ENCODE data around the gene TPSD1.
"Not testable (repeated sequence)": the region's sequence is repeated elsewhere in the genome, so short reads cannot be mapped to it uniquely, and the experiment has no call there.

Gene TPSD1

DNA sequence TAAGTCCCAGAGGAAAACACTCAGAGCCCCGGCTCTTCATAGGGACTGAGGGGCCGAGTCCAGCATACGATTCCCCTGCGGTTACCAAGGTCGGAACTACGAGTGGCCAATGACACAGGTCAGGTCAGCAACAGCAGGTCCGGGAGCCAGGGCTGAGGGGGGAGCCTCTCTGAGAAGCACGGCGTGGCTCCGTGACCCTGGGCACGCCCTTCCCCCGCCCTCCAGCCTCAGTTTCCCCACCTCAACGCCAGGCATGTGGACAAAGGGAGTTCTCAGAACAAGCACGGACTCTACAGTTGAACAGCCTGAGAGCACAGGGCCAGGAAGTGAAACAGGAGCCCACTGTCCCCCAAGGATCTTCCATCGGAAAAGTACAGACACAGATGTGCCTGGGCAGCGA lies 25.6 kb downstream of the TPSD1 start:
- DNase-seq (ENCODE audit: low read depth): no peak

DNA sequence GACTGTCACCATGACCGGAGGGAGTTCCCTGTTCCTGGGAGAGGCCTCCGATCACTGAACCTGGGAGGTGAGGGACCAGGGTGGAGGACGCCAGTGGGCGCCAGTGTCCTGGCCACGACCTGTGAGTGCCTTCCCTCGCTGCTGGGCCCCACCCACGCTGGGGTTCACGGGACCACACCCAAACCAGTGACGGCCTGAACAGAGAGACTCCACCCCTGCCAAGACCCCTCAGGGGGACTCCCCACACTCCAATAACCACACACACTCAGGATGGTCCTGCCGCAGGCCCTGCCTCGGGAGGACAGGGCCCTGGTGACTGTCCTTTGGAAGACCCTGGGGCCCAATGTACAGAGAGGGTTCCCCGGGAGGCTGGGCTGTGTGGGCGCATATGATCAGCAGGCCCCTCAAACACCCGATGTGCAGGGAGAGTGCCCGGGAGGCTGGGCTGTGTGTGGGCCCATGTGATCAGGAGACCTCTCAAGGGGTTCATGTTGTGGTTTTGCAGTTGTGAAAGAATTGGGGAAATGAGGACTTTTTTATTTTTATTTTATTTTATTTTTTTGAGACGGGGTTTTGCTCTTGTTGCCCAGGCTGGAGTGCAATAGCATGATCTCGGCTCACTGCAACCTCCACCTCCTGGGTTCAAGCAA lies 26.6 kb downstream of the TPSD1 start:
- DNase-seq (ENCODE audit: low read depth): no peak

DNA sequence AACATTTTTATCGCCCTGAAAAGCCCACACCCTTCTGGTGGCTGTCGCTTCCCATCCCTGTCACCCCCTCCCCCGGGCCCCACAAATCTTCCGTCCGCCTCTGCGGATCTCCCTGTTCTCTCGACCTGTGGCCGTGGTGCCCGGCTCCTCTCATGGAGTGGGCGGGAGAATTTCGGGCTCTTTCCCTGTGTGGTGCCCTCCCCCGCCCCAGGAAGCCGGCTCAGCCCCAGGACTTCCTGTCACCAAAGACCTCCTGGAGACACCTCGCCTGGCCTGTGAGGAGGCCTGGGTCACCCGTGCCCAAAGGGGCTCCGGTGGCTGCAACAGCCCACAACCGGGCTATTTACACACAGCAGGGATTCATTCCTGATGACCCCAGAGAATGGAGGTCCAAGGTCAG lies 27.4 kb downstream of the TPSD1 start:
- DNase-seq (ENCODE audit: low read depth): no peak

DNA sequence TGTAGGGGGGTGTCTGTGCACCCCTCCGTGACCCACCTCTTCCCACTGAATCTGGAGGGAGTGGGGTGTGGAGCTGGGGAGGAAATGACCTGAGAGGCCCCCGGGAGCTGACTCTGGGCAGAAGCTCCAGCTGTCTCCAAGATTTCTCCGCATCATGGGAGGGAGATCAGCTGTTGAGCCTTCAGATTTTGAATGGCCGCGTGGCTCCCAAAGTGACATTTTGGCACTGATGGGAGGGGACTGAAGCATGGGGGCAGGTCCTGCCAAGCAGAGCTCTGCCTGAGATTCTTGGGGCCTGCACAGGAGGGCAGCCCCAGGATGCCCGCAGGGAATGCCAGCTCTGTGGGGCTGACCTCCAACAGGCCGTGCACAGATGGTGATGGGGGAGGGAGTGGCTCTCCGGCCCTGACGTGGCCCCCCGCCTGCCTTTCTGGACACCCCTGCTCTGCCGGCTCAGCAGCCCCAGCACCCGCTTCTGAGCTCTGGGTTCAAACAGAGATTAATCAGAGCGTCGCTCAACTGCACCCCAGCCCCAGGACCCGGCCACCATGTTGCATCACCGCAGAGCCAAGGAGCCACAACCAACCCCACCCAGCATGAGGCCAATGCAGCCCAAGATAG lies 28.2 kb downstream of the TPSD1 start:
- no peak for DNase-seq (ENCODE audit: low read depth)

DNA sequence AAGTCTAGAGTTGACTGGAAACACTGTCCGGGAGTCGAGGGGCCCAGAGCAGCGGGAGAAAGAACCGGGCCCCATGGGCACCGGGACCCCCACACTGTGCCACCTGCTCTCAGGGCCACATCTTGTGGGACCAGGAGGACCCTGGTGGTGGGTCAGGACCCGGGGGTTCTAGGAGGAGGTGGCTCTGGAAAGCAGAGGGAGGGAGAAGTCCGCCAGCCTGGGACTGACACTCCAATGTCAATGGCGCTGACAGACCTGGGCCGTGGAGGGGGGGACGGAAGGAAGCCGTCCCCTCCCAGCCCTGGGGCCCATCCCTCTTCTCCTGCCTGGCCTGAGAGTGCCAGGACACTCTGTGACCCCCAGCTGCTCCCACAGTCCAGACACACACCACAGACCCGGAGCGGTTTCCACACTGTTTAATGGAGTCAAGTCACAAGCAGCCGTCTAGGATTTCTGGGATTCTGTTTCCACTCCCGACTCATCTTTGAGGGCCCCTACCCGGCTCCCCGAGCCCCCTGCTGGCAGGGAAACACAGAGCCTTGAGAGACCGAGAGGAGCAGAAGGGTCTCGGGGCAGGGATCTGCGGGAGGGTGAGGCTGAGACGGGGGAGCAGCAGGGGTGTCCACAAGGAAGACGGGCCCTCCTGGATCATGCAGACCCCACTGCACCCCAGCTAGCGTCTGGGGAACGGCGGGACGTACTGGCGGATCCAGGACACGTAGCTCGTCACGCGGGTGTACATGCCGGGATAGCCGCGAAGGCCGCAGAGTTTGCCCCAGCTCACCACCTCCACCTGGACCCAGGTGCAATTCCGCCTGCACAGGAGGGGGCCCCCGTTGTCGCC lies 30.0 kb downstream of the TPSD1 start:
- no peak for DNase-seq (ENCODE audit: low read depth)

DNA sequence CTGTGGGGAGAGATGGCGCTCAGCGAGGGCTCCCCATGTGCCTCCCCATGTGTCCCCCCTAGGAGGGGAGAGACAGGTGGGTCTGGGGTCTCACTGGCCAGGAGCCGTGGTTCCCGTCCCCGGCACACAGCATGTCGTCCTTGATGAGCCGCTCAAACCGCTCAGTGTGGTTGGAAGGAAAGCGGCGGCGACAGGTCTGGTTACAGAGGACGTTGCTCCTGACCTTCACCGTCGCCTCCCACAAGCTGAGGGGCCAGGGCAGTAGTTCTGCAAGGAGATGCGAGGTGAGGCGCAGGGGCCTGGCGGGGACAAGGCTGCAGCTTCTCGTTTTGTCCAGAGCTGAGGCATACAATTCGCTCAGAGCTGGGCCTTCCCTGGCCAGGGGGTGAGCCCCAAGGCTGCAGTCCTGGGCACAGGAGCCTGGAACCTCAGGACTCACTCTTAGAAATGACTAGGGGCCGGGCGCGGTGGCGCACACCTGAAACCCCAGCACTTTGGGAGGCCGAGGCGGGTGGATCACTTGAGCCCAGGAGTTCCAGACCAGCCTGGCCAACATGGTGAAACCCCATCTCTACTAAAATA lies 30.7 kb downstream of the TPSD1 start:
- no peak for DNase-seq (ENCODE audit: low read depth)

DNA sequence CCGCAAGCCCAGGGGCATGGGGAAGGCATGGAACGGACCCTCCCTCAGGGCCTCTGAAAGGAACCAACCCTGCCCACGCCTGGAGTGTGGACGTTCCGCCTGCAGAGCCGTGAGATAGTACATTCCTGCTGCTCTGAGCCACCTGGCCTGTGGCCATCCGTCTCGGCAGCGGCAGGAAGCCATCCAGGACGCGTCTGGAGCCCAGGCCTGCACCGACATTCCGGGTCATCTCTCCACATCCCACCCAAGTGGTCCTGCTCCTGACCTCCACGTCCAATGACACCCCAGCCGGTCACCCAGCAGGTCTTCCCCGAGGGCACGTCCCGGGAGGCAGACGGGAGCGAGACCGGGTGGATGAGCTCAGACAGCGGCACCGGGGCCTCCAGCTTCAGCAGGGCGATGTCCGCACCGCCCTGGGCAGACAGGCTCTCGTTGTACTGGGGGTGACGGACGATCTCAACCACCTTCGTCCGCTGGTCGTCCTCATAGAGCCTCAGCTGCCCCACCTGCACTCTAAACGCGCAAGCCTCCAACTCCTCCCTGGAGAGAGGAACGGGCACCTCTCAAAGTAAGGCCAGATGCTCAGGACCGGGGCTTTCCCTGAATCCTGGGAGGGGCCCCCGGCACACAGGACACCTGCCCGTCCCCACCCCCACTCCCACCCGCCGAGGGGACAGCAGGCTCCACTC lies 32.3 kb downstream of the TPSD1 start:
- DNase-seq (ENCODE audit: low read depth): no peak

DNA sequence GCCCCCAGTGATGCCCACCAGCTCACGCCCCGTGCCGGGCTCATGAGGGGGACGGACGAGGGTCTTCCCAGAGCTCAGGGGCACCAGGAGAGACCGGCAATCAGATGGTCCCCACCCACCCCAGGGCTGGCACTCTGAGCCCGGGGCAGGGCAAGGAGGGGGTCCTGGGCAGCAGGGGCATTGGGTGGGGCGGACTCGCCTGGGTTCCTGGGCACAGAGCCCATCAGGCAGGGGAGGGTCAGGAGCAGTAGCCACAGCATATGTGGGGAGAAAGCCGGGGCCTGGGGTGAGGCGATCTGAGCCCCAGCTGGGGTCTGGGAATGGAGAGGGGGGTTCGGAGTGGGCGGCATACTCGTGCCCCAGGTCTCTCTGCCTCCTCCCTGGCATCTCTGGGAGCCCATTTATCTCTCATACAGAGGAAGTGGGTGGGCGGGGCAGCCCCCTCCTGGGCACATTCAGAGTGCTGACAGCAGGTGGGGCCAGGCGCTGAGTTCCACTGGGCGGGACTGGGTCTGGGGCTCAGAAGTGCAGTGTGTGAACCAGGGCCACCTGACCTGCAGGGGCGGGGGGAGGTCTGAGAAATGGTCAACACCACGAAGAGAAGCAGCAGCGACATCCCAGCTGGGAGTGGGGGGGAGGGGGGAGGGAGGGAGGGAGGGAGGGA lies 33.1 kb downstream of the TPSD1 start:
- no peak for DNase-seq (ENCODE audit: low read depth)

DNA sequence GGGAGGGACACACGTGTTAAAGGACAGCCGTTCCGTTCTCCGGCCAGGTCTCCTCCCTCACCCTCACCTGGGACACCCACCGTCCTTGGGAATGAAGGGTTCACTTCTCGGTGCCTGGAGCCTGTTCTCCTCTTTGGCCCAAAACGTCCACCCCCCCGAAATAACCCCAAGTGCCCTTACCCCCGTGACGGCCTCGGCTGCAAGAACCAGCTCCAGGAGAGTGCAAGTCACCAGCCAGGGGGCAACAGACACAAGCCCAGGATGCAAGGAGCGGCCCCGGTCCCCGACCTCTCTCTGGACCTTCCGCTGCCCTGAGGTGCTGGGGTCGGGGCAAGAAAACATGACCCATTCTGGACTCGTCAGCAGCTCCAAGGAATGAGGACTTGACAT lies 33.6 kb downstream of the TPSD1 start:
- DNase-seq (ENCODE audit: low read depth): no peak

DNA sequence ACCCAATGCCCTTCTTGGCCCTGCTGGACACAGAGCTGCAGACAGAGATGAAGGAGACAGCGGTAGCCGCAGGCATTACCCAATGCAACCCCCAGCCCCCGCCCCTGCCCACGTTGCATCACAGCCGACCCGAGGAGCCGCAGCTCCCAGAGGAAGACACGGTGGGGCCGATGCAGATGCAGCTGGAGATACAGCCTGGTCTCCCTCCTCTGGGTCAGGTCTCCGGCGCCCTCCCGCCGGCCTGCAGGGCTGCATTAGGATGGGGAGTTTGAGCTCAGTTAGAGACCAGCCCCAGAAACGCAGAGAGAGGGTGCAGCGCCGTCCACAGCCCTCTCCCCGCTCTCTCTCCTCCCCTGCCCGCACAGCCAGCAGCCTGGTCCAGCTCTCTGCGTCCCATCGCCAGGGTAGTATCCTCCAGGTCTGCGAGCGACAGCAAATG lies 34.2 kb downstream of the TPSD1 start:
- no peak for DNase-seq (ENCODE audit: low read depth)

DNA sequence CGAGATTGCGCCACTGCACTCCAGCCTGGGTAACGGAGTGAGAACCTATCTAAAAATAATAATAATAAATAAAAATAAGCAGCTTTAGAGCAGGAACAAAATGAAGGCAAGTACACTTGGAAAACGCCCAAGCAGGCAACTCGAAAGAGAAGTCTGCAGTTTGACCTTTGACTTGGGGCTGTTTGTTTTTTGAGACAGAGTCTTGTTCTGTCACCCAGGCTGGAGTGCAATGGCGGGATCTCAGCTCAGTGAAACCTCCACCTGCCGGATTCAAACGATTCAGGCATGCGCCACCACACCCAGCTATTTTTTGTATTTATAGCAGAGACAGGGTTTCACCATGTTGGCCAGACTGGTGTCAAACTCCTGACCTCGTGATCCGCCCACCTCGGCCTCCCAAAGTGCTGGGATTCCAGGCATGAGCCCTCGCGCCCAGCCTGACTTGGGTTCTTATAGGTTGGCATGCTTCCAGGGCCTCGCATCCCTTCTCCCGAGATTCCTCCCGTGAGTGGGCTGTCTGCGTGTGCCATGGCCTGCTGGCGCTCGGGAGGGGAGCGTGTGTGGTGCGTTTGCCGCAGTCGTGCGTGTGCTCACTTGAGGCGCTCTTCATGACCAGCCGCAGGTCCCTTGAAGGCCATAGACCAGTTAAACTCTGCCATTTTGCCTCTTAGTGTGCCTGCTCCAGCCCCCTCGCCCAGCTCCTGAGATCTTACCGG lies 35.1 kb downstream of the TPSD1 start:
- no peak for DNase-seq (ENCODE audit: low read depth)

DNA sequence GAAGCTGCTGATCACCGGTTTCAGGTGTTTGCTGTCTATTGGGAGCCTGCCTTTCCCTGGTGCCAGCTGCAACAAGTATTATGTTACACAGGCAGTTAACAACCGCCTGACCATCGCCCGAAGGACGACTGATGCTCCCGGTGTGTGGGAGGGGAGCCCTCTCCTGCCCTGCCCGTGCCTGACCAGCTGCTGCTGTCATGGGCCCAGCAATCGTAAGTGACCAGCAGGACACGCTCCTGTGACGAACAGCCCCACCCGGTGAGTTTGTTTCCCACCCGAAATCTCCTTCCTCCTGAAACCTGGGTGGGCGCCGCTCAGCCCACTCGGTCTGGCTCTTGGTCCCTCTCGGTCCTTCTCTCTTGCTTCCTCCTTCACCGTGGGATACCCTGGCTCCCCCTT lies 35.7 kb downstream of the TPSD1 start:
- no peak for DNase-seq (ENCODE audit: low read depth)

DNA sequence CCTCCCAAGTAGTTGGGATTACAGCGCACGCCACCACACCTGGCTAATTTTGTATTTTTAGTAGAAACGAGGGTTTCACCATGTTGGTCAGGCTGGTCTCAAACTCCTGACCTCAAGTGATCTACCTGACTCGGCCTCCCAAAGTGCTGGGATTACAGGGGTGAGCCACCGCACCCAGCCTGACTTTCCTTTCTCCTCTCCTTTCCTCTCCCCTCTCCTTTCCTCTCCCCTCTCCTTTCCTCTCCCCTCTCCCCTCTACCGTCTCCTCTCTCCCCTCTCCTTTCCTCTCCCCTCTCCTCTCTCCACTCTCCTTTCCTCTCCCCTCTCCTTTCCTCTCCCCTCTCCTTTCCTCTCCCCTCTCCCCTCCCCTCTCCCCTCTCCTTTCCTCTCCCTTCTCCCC lies 36.3 kb downstream of the TPSD1 start:
- not testable (repeated sequence) for DNase-seq (ENCODE audit: low read depth)

DNA sequence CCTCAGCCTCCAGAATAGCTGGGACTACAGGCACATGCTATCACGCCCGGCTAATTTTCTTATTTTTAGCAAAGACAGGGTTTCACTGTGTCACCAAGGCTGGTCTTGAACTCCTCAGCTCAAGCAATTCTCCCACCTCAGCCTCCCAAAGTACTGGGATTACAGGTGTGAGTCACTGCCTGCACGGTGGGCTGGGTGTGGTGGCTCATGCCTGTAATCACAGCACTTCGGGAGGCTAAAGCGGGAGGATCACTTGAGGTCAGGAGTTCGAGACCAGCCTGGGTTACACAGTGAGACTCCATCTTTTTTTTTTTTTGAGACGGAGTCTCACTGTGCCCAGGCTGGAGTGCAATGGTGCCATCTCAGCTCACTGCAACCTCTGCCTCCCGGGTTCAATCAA lies 36.9 kb downstream of the TPSD1 start:
- DNase-seq (ENCODE audit: low read depth): not testable (repeated sequence)

DNA sequence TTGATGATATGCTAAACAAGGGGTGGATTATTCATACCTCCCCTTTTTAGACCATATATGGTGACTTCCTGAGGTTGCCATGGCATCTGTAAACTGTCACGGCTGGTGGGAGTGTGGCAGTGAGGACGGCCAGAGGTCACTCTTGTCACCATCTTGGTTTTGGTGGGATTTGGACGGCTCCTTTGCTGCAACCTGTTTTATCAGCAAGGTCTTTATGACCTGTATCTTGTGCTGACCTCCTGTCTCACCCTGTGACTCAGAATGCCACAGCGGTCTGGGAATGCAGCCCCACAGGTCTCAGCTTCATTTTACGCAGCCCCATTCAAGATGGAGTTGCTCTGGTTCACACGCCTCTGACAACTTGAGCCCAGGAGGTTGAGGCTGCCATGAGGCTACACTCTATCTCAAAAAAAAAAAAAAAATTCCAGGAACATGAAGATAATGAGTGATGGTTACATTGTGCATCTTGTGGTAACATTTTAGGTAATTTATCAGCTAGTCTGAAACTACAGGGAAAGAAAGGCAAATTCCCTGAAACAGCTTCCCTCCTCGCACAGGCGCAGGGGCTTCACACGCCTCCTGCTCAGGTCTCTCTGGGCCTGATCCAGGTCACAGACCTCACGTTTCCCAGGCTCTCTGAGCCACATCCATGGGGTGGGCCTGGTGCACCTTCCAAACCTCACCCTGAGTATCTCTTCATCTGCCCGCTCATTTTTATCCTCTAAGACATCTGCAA lies 38.2 kb downstream of the TPSD1 start:
- no peak for DNase-seq (ENCODE audit: low read depth)

DNA sequence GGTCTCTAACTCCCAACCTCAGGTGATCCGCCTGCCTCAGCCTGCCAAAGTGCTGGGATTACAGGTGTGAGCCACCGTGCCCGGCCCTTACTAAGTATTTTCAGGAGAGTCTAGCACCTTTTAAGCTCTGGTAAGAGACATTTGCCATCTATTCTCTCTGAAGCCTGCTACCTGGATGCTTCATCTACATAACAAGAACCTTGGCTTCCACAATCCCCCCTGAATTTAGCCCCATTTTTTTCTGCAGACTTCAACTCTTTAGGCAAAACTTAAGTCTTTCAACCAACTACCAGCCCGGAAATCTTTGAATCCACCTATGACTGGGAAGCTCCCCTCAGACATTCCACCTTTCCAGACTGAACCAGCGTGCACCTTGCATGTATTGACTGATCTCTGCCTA lies 39.6 kb downstream of the TPSD1 start:
- DNase-seq (ENCODE audit: low read depth): no peak

DNA sequence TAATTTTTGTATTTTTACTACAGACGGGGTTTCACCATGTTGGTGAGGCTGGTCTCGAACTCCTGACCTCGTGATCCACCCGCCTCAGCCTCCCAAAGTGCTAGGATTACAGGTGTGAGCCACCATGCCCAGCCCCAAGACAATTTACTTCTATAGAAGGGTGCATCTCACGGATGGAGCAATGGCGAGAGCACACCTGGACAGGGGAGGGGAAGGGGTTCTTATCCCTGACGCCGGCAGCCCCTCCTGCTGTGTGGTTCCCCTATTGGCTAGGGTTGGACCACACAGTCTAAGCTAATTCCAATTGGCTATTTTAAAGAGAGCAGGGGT lies 40.8 kb downstream of the TPSD1 start:
- not testable (repeated sequence) for DNase-seq (ENCODE audit: low read depth)

DNA sequence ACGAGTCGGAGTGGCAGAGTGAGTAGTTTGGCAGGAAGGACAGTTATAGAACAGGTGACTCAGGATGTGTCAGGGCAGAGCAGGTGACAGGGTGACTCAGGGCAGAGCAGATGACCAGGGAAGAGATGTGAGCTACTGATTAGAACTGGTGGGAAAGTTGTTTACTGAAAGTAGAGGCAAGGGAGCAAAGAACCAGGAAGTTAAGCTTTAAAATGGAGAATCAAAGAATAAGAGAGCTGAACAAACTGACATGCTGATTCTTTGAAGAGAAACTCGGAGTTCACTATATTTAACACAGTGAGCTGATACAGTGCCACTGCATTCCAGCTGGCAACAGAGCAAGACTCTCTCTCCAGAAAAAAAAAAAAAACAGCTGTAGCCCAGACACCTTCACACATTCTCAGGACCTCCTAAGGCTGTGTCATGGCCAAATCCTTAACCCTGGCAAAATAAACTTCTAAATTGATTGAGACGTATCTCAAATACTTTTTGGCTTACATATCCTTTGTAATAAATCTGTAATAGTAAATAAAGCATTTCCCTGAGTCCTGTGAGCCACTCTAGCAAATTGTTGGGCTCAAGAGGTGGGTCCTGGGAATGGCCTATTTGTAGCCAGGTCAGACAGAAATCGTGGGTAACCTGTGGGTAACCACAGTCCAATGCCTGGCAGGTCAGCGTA lies 41.3 kb downstream of the TPSD1 start:
- DNase-seq (ENCODE audit: low read depth): no peak

DNA sequence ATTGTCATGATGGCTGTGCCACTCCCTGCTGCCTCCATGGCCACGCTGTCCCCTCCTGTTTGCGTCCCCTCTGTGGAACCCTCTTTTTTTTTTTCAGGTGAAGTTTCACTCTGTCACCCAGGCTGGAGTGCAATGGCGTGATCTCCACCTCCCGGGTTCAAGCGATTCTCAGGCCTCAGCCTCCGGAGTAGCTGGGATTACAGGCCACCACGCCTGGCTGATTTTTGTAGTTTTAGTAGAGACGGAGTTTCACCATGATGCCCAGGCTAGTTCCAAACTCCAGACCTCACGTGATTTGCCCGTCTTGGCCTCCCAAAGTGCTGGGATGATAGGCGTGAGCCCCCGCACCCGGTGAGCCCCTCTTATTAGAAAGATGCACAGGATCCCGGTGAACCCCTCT lies 42.5 kb downstream of the TPSD1 start:
- DNase-seq (ENCODE audit: low read depth): no peak

Measured in stimulated activated CD8-positive, alpha-beta memory T cell treated with anti-CD3 and anti-CD28 coated beads, Interleukin-4, amount 100 ng/mL, for 24 hours (primary cell).